ENCODE data around the gene COL18A1. TPM values are rescaled to one million over a fixed set of nuclear protein-coding genes. Genes with fewer than 3 reads are reported as not detected.

The COL18A1 gene
- total RNA-seq, 1 donor from 2014 or later, result 515 TPM

- peaks cover 3% of the 10 kb centered on the region for H3K36me3 Mint-ChIP-seq (ENCODE audit: unreplicated experiment)
- TF ChIP-seq CTCF (IDR thresholded peaks at IDR 0.05), result no peak
- peaks cover 62% of the 10 kb centered on the region for H3K27me3 Mint-ChIP-seq (ENCODE audit: unreplicated experiment)
- no peak overlapping the region for H3K4me3 Mint-ChIP-seq (ENCODE audit: unreplicated experiment)
- no peak overlapping the region for H3K27ac Mint-ChIP-seq (ENCODE audit: unreplicated experiment)
- DNase-seq (ENCODE audit: extremely low spot score, unreplicated experiment), result peak; percentile 49
- peaks cover 9% of the 10 kb centered on the region for H3K9me3 Mint-ChIP-seq (ENCODE audit: unreplicated experiment)
- H3K4me1 Mint-ChIP-seq (ENCODE audit: unreplicated experiment), result peaks cover 23% of the 10 kb centered on the region
Observed at GRCh38 chr21:45562965-45563364, 158.0 kb downstream of the COL18A1 start.

Small RNA genes lying within 50 kb of the gene (microRNA-seq; reads per million reads assigned to microRNA genes)
- gene MIR6815 (ENCODE audit: unreplicated experiment), result 12.6 reads per million, percentile 19 among the genes with 10 or more reads in this experiment

Other genes starting within 250 kb of the COL18A1 start
- gene POFUT2, start 117.3 kb upstream of the COL18A1 start, total RNA-seq, result 62.7 and 63.7 TPM in 2 replicates
- 11.0 and 14.4 TPM in 2 replicates for gene SLC19A1, start 137.3 kb downstream of the COL18A1 start, total RNA-seq
- gene PCBP3, start 238.6 kb downstream of the COL18A1 start, total RNA-seq, result 7.6 and 9.0 TPM in 2 replicates

Measured in osteocyte (in vitro differentiated cells).